ENCODE results near the gene PARP11.

GRCh38 chr12:3815094-3815766, 58.0 kb downstream of the PARP11 start:
- TF ChIP-seq CTCF (IDR thresholded peaks at IDR 0.05; ENCODE audit: insufficient read depth, low read depth, low read length), result no peak
- no peak for TF ChIP-seq EZH2 (IDR thresholded peaks at IDR 0.05; ENCODE audit: insufficient read depth, low read length)
